Neural crest cell (in vitro differentiated cells): ENCODE data around the gene SEL1L3. TPM values are rescaled to one million over a fixed set of nuclear protein-coding genes. Genes with fewer than 3 reads are reported as not detected.

Experiments
- DNase-seq: peaks from one replicate; pipeline ENCODE4 v3.0.0; 2021; ENCODE audit warnings: low read depth, mixed read lengths, low spot score
- H3K27ac Mint-ChIP-seq: one replicate; pipeline ENCODE4 v1.8.0; 2021; ENCODE audit warnings: mild to moderate bottlenecking, mixed read lengths; ENCODE audit not compliant: unreplicated experiment
- H3K27me3 Mint-ChIP-seq: 2 replicates; pipeline ENCODE4 v1.8.0; 2021; ENCODE audit warnings: low read depth, mild to moderate bottlenecking, mixed read lengths
- H3K36me3 Mint-ChIP-seq: 2 replicates; pipeline ENCODE4 v1.8.0; 2021; ENCODE audit warnings: low read depth, mild to moderate bottlenecking, mixed read lengths
- H3K4me1 Mint-ChIP-seq: 2 replicates; pipeline ENCODE4 v1.8.0; 2021; ENCODE audit warnings: mixed read lengths
- H3K4me3 Mint-ChIP-seq: one replicate; pipeline ENCODE4 v1.8.0; 2021; ENCODE audit warnings: mild to moderate bottlenecking, mixed read lengths
- H3K9me3 Mint-ChIP-seq: 2 replicates; pipeline ENCODE4 v1.8.0; 2021; ENCODE audit warnings: mixed read lengths
- total RNA-seq: library from RNA; stranded (reverse); gene quantifications from 2 replicates; pipeline ENCODE4 v1.2.1, GENCODE V29; 2021
- TF ChIP-seq, protein P1 (sequence below): fragments of 200-600 bp; sonication (generic); conservative IDR thresholded peaks from 2 replicates; pipeline ENCODE4 v1.5.0; 2021; ENCODE audit warnings: antibody characterized with exemption, mild to moderate bottlenecking

SEL1L3 gene
- total RNA-seq, 1 donor from 2014 or later, result 3.4 TPM

- peaks cover 24% of the 10 kb centered on the region for H3K27me3 Mint-ChIP-seq
- no peak for DNase-seq
- H3K36me3 Mint-ChIP-seq, result no peaks in the 10 kb centered on the region
- no peak overlapping the region for H3K4me3 Mint-ChIP-seq
- H3K4me1 Mint-ChIP-seq, result peaks cover 33% of the 10 kb centered on the region
- TF ChIP-seq, protein P1, sequence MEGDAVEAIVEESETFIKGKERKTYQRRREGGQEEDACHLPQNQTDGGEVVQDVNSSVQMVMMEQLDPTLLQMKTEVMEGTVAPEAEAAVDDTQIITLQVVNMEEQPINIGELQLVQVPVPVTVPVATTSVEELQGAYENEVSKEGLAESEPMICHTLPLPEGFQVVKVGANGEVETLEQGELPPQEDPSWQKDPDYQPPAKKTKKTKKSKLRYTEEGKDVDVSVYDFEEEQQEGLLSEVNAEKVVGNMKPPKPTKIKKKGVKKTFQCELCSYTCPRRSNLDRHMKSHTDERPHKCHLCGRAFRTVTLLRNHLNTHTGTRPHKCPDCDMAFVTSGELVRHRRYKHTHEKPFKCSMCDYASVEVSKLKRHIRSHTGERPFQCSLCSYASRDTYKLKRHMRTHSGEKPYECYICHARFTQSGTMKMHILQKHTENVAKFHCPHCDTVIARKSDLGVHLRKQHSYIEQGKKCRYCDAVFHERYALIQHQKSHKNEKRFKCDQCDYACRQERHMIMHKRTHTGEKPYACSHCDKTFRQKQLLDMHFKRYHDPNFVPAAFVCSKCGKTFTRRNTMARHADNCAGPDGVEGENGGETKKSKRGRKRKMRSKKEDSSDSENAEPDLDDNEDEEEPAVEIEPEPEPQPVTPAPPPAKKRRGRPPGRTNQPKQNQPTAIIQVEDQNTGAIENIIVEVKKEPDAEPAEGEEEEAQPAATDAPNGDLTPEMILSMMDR, result no peak
- no peaks in the 10 kb centered on the region for H3K9me3 Mint-ChIP-seq
- no peak overlapping the region for H3K27ac Mint-ChIP-seq
Observed at GRCh38 chr4:25857851-25858400, 4.9 kb downstream of the SEL1L3 start.

DNA sequence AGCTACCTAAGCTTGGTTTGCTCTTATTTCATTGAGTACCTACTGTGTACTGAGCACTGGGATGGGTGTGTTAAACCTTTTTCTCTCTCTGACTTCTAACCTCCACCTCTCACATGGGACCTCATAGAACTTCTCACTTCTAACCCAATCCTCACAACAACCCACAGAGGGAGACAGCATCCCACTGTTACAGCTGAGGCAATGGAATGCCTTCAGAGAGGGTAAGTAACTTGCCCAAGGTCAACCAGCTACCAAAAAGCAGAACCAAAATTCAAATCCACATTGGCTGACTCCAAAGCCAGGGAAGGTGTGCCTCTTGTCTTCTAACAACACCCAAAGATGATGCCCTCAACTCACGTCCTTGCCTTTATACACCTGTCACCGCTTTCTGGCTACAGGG, 5.4 kb downstream of the SEL1L3 start:
- H3K4me3 Mint-ChIP-seq, result no peak overlapping the region
- no peaks in the 10 kb centered on the region for H3K36me3 Mint-ChIP-seq
- no peak overlapping the region for H3K27ac Mint-ChIP-seq

GRCh38 chr4:25856756-25857155, 6.0 kb downstream of the SEL1L3 start:
- H3K27me3 Mint-ChIP-seq, result peaks cover 18% of the 10 kb centered on the region
- no peak overlapping the region for H3K4me3 Mint-ChIP-seq
- H3K27ac Mint-ChIP-seq, result no peak overlapping the region
- no peaks in the 10 kb centered on the region for H3K9me3 Mint-ChIP-seq
- no peaks in the 10 kb centered on the region for H3K36me3 Mint-ChIP-seq
- peaks cover 27% of the 10 kb centered on the region for H3K4me1 Mint-ChIP-seq
- DNase-seq, result no peak
- TF ChIP-seq, protein P1, result no peak

More for the DNA sequence above, 5.4 kb downstream of the SEL1L3 start:
- no peak for DNase-seq
- TF ChIP-seq, protein P1, result no peak
- Mint-ChIP-seq H3K9me3 (no peaks in the 10 kb centered on the region), H3K4me1 (peaks cover 33% of the 10 kb centered on the region), H3K27me3 (peaks cover 24% of the 10 kb centered on the region)

DNA sequence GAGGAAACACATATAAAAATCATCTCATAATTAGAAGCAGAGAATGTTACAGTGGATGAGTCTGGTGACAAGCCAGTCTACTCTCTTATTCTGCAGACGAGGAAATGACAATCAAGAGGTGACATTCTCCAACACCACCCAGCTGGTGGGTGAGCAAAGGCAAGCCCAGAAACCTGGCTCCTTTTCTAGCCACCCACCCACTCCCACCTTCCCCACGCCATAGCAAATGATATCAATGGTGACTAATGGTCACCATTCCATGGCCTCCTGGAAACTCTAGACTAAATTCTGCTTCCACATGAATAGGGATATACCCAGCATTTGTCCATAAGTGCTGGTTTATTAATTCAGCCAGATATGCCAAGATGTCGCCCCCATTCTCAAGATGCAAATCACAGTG, 10.7 kb downstream of the SEL1L3 start:
- TF ChIP-seq, protein P1, result no peak
- H3K36me3 Mint-ChIP-seq, result peaks cover 4% of the 10 kb centered on the region
- no peaks in the 10 kb centered on the region for H3K27me3 Mint-ChIP-seq
- no peak overlapping the region for H3K4me3 Mint-ChIP-seq
- no peak for DNase-seq
- peaks cover 4% of the 10 kb centered on the region for H3K9me3 Mint-ChIP-seq
- H3K4me1 Mint-ChIP-seq, result peaks cover 5% of the 10 kb centered on the region
- no peak overlapping the region for H3K27ac Mint-ChIP-seq

GRCh38 chr4:25847329-25847728, 15.5 kb downstream of the SEL1L3 start:
- H3K4me3 Mint-ChIP-seq, result no peak overlapping the region
- peaks cover 4% of the 10 kb centered on the region for H3K9me3 Mint-ChIP-seq
- H3K36me3 Mint-ChIP-seq, result peaks cover 4% of the 10 kb centered on the region
- H3K27ac Mint-ChIP-seq, result no peak overlapping the region
- no peak for DNase-seq
- no peaks in the 10 kb centered on the region for H3K27me3 Mint-ChIP-seq
- TF ChIP-seq, protein P1, result no peak
- no peaks in the 10 kb centered on the region for H3K4me1 Mint-ChIP-seq
